Activated CD8-positive, alpha-beta T cell treated with anti-CD3 and anti-CD28 coated beads for 36 hours (primary cell): ENCODE measurements around the gene EPHA6. TPM values are rescaled to one million over a fixed set of nuclear protein-coding genes. Genes with fewer than 3 reads are reported as not detected.

Experiments
- ATAC-seq: fragments of 200-7000 bp; cut with Tn5 transposase; one replicate; pipeline ENCODE4 v1.10.0; 2021; ENCODE audit warnings: mild to moderate bottlenecking, moderate library complexity
- CTCF ChIA-PET: fragments of 350-600 bp; sonication (Branson Sonifier 250); formaldehyde crosslinking; loops from one replicate; lab custom pipeline; 2021; ENCODE audit warnings: antibody characterized with exemption; lab: Charles Lee
- POLR2A ChIA-PET: fragments of 350-600 bp; sonication (Branson Sonifier 250); formaldehyde crosslinking; loops from one replicate; lab custom pipeline; 2021; ENCODE audit warnings: antibody characterized with exemption; lab: Charles Lee
- DNase-seq: peaks from one replicate; pipeline ENCODE4 v3.0.0-alpha.2; 2020
- H3K27ac Mint-ChIP-seq: one replicate; pipeline ENCODE4 v1.8.0; 2021; ENCODE audit warnings: mild to moderate bottlenecking, mixed read lengths
- H3K27me3 Mint-ChIP-seq: one replicate; pipeline ENCODE4 v1.8.0; 2021; ENCODE audit warnings: mixed read lengths
- H3K36me3 Mint-ChIP-seq: one replicate; pipeline ENCODE4 v1.8.0; 2021; ENCODE audit warnings: low read depth, mixed read lengths
- H3K4me1 Mint-ChIP-seq: one replicate; pipeline ENCODE4 v1.8.0; 2021; ENCODE audit warnings: low read depth, mixed read lengths
- H3K4me3 Mint-ChIP-seq: one replicate; pipeline ENCODE4 v1.8.0; 2021; ENCODE audit warnings: mild to moderate bottlenecking, moderate library complexity, mixed read lengths
- H3K9me3 Mint-ChIP-seq: one replicate; pipeline ENCODE4 v1.8.0; 2021; ENCODE audit warnings: mixed read lengths
- intact Hi-C: fragments of 100-400 bp; cut with micrococcal nuclease; formaldehyde crosslinking; loops from one replicate; pipeline ENCODE4 v1.10.0; 2022
- total RNA-seq, 2 experiments: library from RNA; stranded (reverse); gene quantifications; one replicate each; pipeline ENCODE4 v1.2.3, GENCODE V29; 2021
- TF ChIP-seq, protein P1 (sequence below): fragments of 200-600 bp; IDR thresholded peaks from one replicate; pipeline ENCODE4 v1.8.0; 2022; ENCODE audit warnings: antibody characterized with exemption, mild to moderate bottlenecking

EPHA6 gene
- total RNA-seq, 2 experiments from 2014 or later: not detected

DNA sequence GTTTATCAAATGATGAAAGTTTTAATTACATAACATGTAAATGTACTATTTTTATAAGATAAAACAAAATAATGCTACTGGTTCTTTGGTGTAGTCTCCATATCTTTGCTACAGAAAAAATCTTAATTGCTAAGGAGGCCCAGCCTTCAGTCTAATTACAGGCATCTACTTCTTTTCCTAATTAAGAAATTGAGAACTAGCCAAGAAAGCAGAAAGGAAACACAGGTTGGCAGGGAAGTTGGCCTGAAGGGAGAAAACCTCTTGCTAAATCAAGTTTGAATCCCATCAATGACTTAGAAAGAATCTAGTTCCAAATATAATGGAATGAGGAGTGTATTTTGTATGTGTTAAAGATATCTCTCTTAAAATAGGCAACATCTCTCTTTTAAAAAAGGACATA is 737.8 kb downstream of the EPHA6 start:
- ChIA-PET POLR2A (no interaction called here), CTCF (no interaction called here)
- Mint-ChIP-seq H3K9me3 (no peaks in the 10 kb centered on the region), H3K36me3 (no peaks in the 10 kb centered on the region), H3K27ac (no peak overlapping the region), H3K4me1 (no peaks in the 10 kb centered on the region), H3K4me3 (no peak overlapping the region), H3K27me3 (no peaks in the 10 kb centered on the region)
- TF ChIP-seq, protein P1, sequence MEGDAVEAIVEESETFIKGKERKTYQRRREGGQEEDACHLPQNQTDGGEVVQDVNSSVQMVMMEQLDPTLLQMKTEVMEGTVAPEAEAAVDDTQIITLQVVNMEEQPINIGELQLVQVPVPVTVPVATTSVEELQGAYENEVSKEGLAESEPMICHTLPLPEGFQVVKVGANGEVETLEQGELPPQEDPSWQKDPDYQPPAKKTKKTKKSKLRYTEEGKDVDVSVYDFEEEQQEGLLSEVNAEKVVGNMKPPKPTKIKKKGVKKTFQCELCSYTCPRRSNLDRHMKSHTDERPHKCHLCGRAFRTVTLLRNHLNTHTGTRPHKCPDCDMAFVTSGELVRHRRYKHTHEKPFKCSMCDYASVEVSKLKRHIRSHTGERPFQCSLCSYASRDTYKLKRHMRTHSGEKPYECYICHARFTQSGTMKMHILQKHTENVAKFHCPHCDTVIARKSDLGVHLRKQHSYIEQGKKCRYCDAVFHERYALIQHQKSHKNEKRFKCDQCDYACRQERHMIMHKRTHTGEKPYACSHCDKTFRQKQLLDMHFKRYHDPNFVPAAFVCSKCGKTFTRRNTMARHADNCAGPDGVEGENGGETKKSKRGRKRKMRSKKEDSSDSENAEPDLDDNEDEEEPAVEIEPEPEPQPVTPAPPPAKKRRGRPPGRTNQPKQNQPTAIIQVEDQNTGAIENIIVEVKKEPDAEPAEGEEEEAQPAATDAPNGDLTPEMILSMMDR: no peak
- ATAC-seq (no peak), DNase-seq (no peak)
- intact Hi-C loops: no loop called here

DNA sequence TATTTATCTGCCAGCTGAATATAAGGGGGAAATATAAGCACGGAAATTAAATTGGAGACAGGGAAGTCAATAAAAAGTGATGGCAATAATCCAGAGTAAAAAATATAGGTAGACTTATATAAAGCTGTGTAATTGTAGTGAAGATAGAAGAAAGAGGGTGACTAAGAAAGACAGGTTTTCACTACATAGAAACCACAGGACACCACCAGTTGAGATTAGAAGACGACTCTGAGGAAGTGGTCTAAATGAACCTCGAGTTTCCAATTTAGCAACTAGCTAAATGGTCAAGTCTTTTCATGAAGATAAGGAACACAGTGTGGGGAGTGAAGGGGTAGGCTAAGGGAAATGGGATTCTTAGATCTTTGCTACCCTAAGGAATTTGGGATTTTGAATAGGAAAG is 761.3 kb downstream of the EPHA6 start:
- DNase-seq (no peak), ATAC-seq (no peak)
- POLR2A ChIA-PET: no interaction called here
- H3K9me3 Mint-ChIP-seq: no peaks in the 10 kb centered on the region
- intact Hi-C loops: no loop called here
- no peaks in the 10 kb centered on the region for H3K27me3 Mint-ChIP-seq
- no peaks in the 10 kb centered on the region for H3K36me3 Mint-ChIP-seq
- TF ChIP-seq, protein P1: no peak
- H3K4me1 Mint-ChIP-seq: no peaks in the 10 kb centered on the region
- CTCF ChIA-PET: no interaction called here
- H3K27ac Mint-ChIP-seq: no peak overlapping the region
- H3K4me3 Mint-ChIP-seq: no peak overlapping the region

DNA sequence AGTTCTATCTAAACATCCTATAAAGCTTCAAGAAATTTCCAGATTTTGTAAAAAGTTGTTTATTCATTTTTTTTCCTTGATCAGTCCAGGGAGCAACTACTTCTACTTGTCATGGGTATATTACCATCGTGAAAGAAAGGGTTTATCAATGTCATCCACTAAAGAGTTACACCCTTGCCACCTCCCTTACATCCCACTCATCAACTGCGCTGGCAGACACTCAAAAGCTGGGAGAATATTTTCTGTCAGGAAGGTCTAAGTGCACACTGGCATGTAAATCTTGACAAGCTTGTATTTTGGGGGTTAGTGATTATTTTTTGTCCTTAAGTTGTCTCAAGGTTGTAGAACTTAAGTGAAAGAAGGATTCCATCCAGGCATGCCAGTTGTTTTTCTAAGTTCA is 761.8 kb downstream of the EPHA6 start:
- TF ChIP-seq, protein P1: no peak
- POLR2A ChIA-PET: no interaction called here
- Mint-ChIP-seq H3K27me3 (no peaks in the 10 kb centered on the region), H3K4me3 (no peak overlapping the region), H3K9me3 (no peaks in the 10 kb centered on the region), H3K36me3 (no peaks in the 10 kb centered on the region), H3K4me1 (no peaks in the 10 kb centered on the region), H3K27ac (no peak overlapping the region)
- CTCF ChIA-PET: no interaction called here
- intact Hi-C loops: no loop called here
- no peak for DNase-seq
- no peak for ATAC-seq

DNA sequence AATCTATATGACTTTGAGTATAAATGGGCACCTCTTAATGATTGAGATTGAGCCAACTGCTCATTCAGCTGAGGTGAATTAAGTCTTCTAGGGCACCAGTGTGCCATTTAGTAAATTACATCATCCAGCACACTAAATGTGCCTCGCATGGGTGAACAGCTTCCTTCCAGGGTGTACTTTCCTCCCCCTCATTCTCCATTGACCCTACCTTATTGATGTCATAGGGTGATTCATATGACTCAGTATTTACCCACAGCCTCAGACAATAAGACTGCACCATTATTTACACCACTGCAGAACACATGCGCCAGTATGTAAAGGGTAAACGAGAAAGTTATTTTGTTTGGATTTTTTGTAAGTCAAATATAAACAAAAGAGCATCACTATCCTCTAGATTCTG is 765.0 kb downstream of the EPHA6 start:
- ChIA-PET POLR2A (no interaction called here), CTCF (no interaction called here)
- TF ChIP-seq, protein P1: no peak
- Mint-ChIP-seq H3K4me3 (no peak overlapping the region), H3K36me3 (no peaks in the 10 kb centered on the region), H3K4me1 (no peaks in the 10 kb centered on the region), H3K27ac (no peak overlapping the region), H3K9me3 (no peaks in the 10 kb centered on the region), H3K27me3 (no peaks in the 10 kb centered on the region)
- intact Hi-C loops: no loop called here
- ATAC-seq (no peak), DNase-seq (no peak)

DNA sequence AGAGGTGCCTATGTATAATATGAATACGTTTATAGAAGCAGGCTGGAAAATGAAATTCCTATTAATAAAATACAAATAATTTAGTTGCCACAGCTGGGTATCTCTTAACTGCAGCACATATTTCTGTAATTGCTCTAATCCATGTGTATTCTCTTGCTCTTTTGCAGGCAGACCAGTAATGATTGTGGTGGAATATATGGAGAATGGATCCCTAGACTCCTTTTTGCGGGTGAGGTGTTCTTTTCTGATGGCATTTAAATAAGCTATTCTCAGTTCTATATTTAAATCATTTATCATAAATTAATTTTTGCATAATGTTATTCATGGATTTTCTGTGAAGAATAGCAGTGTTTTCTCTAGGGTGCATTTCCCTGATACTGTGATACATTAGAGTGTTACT is 796.2 kb downstream of the EPHA6 start:
- intact Hi-C loops: no loop called here
- TF ChIP-seq, protein P1: no peak
- no peaks in the 10 kb centered on the region for H3K27me3 Mint-ChIP-seq
- H3K4me3 Mint-ChIP-seq: no peak overlapping the region
- H3K36me3 Mint-ChIP-seq: no peaks in the 10 kb centered on the region
- DNase-seq (no peak), ATAC-seq (no peak)
- no peaks in the 10 kb centered on the region for H3K4me1 Mint-ChIP-seq
- CTCF ChIA-PET: no interaction called here
- H3K9me3 Mint-ChIP-seq: no peaks in the 10 kb centered on the region
- POLR2A ChIA-PET: no interaction called here
- no peak overlapping the region for H3K27ac Mint-ChIP-seq
